ENCODE data around the gene EIF5. TPM values are rescaled to one million over a fixed set of nuclear protein-coding genes. Genes with fewer than 3 reads are reported as not detected.
A peak's percentile ranks its signal among the peaks of the same experiment; 100 is the strongest.

Gene EIF5
- polyA plus RNA-seq, 3 donors: 162 to 191 (median 163) TPM

DNA sequence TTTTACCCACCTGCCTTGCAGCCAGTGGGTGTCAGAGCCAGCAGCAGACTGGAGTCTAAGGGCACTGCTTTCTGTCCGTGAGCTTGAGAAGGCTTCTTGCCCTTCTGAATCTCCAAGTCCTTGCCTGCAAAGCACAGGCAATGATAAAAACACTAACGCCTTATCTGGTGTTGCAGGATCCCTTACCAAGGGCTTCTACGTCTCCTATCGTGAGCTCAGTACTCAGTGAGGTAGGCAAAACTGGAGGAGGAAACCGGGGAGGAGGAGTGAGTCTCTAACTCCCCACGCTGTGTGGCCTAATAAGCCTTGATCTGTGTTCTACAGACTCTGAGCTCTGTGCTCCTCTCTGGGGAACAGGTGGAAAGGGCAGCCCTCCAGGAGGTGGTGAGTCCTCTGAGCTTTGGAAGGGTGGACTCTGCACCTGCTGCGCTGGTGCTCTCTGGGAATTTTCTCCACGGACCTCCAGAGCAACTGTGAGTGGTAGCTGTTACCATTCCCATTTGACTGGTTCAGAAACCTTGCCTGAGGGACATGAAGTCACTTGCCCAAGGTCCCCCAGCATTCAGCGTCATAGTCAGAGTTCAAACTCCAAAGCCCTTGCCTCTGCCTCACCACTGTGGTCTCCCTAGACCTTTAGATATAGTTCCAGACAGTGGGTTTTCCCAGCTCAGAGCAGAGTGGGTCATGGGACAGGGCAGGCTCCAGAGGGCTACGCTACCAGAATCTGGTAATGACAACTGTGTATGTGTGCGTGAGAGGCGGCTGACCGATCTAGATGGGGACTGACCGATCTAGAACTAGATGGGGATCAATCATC lies 44.2 kb downstream of the EIF5 start:
- Mint-ChIP-seq H3K9me3 (peaks cover 0 to 3% (median 0%) of the 10 kb centered on the region in 7 donors), H3K36me3 (no peaks in the 10 kb centered on the region), H3K27me3 (ENCODE audit: low read depth in 3 of 3) (peaks cover 2 to 7% (median 2%) of the 10 kb centered on the region in 3 donors), H3K4me1 (peaks cover 26% of the 10 kb centered on the region), H3K27ac (peak overlapping the region in 2 of 7 donors; percentile 4 to 47), H3K4me3 (no peak overlapping the region)
- H3K9me3 ChIP-seq (replicated peaks in 1 of 2; ENCODE audit: control insufficient read depth in 1 of 2, insufficient read depth in 1 of 2, low read length in 2 of 2): no peaks in the 10 kb centered on the region
- peaks cover 44 to 60% of the 10 kb centered on the region in 2 donors for H3K4me1 ChIP-seq (ENCODE audit: control insufficient read depth in 1 of 2, insufficient read depth in 2 of 2, low read length in 2 of 2)
- no peak overlapping the region for H3K4me3 ChIP-seq (replicated peaks in 1 of 3; ENCODE audit: low read depth in 2 of 3, low read length in 3 of 3)
- H4K20me1 ChIP-seq (ENCODE audit: insufficient read depth, low read length): no peaks in the 10 kb centered on the region
- H3K27ac ChIP-seq (ENCODE audit: low read depth in 1 of 2, low read length in 2 of 2): no peak overlapping the region
- TF ChIP-seq, protein P1, sequence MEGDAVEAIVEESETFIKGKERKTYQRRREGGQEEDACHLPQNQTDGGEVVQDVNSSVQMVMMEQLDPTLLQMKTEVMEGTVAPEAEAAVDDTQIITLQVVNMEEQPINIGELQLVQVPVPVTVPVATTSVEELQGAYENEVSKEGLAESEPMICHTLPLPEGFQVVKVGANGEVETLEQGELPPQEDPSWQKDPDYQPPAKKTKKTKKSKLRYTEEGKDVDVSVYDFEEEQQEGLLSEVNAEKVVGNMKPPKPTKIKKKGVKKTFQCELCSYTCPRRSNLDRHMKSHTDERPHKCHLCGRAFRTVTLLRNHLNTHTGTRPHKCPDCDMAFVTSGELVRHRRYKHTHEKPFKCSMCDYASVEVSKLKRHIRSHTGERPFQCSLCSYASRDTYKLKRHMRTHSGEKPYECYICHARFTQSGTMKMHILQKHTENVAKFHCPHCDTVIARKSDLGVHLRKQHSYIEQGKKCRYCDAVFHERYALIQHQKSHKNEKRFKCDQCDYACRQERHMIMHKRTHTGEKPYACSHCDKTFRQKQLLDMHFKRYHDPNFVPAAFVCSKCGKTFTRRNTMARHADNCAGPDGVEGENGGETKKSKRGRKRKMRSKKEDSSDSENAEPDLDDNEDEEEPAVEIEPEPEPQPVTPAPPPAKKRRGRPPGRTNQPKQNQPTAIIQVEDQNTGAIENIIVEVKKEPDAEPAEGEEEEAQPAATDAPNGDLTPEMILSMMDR (IDR thresholded peaks at IDR 0.05): no peak
- H3K27me3 ChIP-seq (ENCODE audit: control insufficient read depth in 2 of 2, insufficient read depth in 2 of 2, low read length in 2 of 2): no peaks in the 10 kb centered on the region
- no peaks in the 10 kb centered on the region for H3K36me3 ChIP-seq (replicated peaks in 1 of 2; ENCODE audit: control insufficient read depth in 1 of 2, insufficient read depth in 2 of 2, low read length in 2 of 2)
- DNase-seq: no peak
- intact Hi-C loops (cut with micrococcal nuclease): no loop called here
- H2AFZ ChIP-seq (ENCODE audit: insufficient read depth, low read depth, low read length, poor library complexity, severe bottlenecking): peak overlapping the region; percentile 36
- no peak overlapping the region for H3K4me2 ChIP-seq (replicated peaks; ENCODE audit: extremely low read depth, low read length, poor library complexity, severe bottlenecking)
- H3K79me2 ChIP-seq (ENCODE audit: insufficient read depth, low read length): peaks cover 15% of the 10 kb centered on the region
- 77% methylated on average over 13 of the region's 14 CpGs for WGBS (ENCODE audit: insufficient coverage)
- H3K9ac ChIP-seq (ENCODE audit: insufficient read depth, low read length, poor library complexity, severe bottlenecking): no peak overlapping the region

DNA sequence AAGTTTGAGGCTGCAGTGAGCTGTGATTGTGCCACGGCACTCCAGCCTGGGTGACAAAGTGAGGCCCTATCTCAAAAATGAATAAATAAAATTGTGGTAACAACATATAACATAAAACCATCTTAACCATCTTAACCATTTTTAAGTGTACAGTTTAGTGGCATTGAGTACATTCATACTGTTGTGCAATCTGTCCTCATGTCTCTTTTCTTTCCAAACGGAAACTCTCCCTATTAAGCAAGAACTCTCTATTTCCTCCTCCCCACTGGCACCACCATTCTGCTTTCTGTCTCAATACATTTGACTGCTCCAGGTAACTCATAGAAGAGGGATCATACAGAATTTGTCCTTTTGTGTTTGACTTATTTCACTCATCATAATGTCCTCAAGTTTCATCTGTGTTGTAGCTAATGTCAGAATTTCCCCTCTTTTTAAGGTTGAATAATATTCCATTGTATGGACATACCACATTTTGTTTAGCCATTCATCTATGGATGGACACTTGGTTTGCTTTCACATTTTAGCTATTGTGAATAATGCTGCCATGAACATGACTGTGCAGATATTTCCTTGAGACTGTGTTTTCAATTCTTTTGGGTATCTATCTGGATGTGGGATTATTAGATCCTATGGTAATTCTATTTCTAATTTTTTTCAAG lies 46.8 kb downstream of the EIF5 start:
- peaks cover 55 to 77% of the 10 kb centered on the region in 2 donors for H3K4me1 ChIP-seq (ENCODE audit: control insufficient read depth in 1 of 2, insufficient read depth in 2 of 2, low read length in 2 of 2)
- Mint-ChIP-seq H3K9me3 (peaks cover 0 to 3% (median 0%) of the 10 kb centered on the region in 7 donors), H3K27me3 (ENCODE audit: low read depth in 3 of 3) (peaks cover 0 to 2% (median 2%) of the 10 kb centered on the region in 3 donors), H3K36me3 (no peaks in the 10 kb centered on the region), H3K27ac (peak overlapping the region in 5 of 7 donors; percentile 79 to 88 (median 86)), H3K4me3 (no peak overlapping the region), H3K4me1 (peaks cover 35% of the 10 kb centered on the region)
- H3K9ac ChIP-seq (ENCODE audit: insufficient read depth, low read length, poor library complexity, severe bottlenecking): no peak overlapping the region
- TF ChIP-seq, protein P1 (IDR thresholded peaks at IDR 0.05): no peak
- no peak overlapping the region for H2AFZ ChIP-seq (ENCODE audit: insufficient read depth, low read depth, low read length, poor library complexity, severe bottlenecking)
- H3K4me3 ChIP-seq (replicated peaks in 1 of 3; ENCODE audit: low read depth in 2 of 3, low read length in 3 of 3): peak overlapping the region in 1 of 3 experiments; percentile 44
- intact Hi-C loops (cut with micrococcal nuclease): loop anchor here in 1 of 2 donors (5.0 kb wide), 1 partner anchor 34 kb away; no protein-coding TSS in a partner anchor
- WGBS (ENCODE audit: insufficient coverage): no CpG with 5 or more reads among the region's 2 CpGs
- peak; percentile 55 to 78 (median 75) for DNase-seq
- no peaks in the 10 kb centered on the region for H4K20me1 ChIP-seq (ENCODE audit: insufficient read depth, low read length)
- H3K4me2 ChIP-seq (replicated peaks; ENCODE audit: extremely low read depth, low read length, poor library complexity, severe bottlenecking): peak overlapping the region; percentile 45
- H3K9me3 ChIP-seq (replicated peaks in 1 of 2; ENCODE audit: control insufficient read depth in 1 of 2, insufficient read depth in 1 of 2, low read length in 2 of 2): no peaks in the 10 kb centered on the region
- H3K79me2 ChIP-seq (ENCODE audit: insufficient read depth, low read length): peaks cover 36% of the 10 kb centered on the region
- no peaks in the 10 kb centered on the region for H3K36me3 ChIP-seq (replicated peaks in 1 of 2; ENCODE audit: control insufficient read depth in 1 of 2, insufficient read depth in 2 of 2, low read length in 2 of 2)
- peak overlapping the region in 1 of 2 donors; percentile 80 for H3K27ac ChIP-seq (ENCODE audit: low read depth in 1 of 2, low read length in 2 of 2)
- no peaks in the 10 kb centered on the region for H3K27me3 ChIP-seq (ENCODE audit: control insufficient read depth in 2 of 2, insufficient read depth in 2 of 2, low read length in 2 of 2)

All from CD14-positive monocyte (primary cell).